Keratinocyte (primary cell): ENCODE measurements around the gene PRDX6.

Experiments used
- CTCF ChIP-seq, 3 experiments: IDR thresholded peaks in 1 of 3; conservative IDR thresholded peaks in 1 of 3; optimal IDR thresholded peaks in 1 of 3; 2 replicates in 2 of 3; 3 replicates in 1 of 3; pipeline versions ENCODE3 to v1.5.1; 2011; ENCODE audit warnings: low read length in 3 of 3, mild to moderate bottlenecking in 3 of 3, moderate library complexity in 2 of 3, control low read depth in 1 of 3, inconsistent platforms in 1 of 3; ENCODE audit not compliant: insufficient read depth in 2 of 3; ENCODE audit errors: extremely low read depth in 1 of 3
- EZH2 ChIP-seq: IDR thresholded peaks from one replicate; pipeline ENCODE4 v1.6.1; 2012; ENCODE audit warnings: inconsistent platforms, mild to moderate bottlenecking, low read length, moderate library complexity

GRCh38 chr1:173436841-173437428 lies 40.2 kb upstream of the PRDX6 start:
- no peak for TF ChIP-seq CTCF (optimal IDR thresholded peaks at IDR 0.05 in 1 of 3, IDR thresholded peaks at IDR 0.05 in 1 of 3, conservative IDR thresholded peaks at IDR 0.05 in 1 of 3; ENCODE audit: extremely low read depth in 1 of 3, insufficient read depth in 2 of 3, low read length in 3 of 3)
- TF ChIP-seq EZH2 = no peak
